Epithelial cell of prostate (primary cell): Measurements from ENCODE around the gene NT5DC1.
"Not testable (repeated sequence)": the region's sequence is repeated elsewhere in the genome, so short reads cannot be mapped to it uniquely, and the experiment has no call there.

Experiments used
- DNase-seq: peaks from one replicate; pipeline ENCODE4 v3.0.0-alpha.2; 2011; ENCODE audit warnings: low read depth, low spot score
- H3K27ac ChIP-seq: fragments of 450-650 bp; 2 replicates; pipeline ENCODE4 v1.5.1; 2017; ENCODE audit warnings: mild to moderate bottlenecking

The NT5DC1 gene

GRCh38 chr6:116265041-116265829 is 164.6 kb downstream of the NT5DC1 start:
- peak; percentile 72 for DNase-seq

GRCh38 chr6:116266803-116267202 is 166.2 kb downstream of the NT5DC1 start:
- no peak for DNase-seq
- H3K27ac ChIP-seq = peak overlapping the region; percentile 47

More at GRCh38 chr6:116265041-116265829, 164.6 kb downstream of the NT5DC1 start:
- peak overlapping the region; percentile 48 for H3K27ac ChIP-seq

GRCh38 chr6:116267836-116268588 is 167.4 kb downstream of the NT5DC1 start:
- DNase-seq = no peak

GRCh38 chr6:116268589-116269293 is 168.1 kb downstream of the NT5DC1 start:
- H3K27ac ChIP-seq = peak overlapping the region; percentile 47

More at GRCh38 chr6:116267836-116268588, 167.4 kb downstream of the NT5DC1 start:
- peak overlapping the region; percentile 47 for H3K27ac ChIP-seq

GRCh38 chr6:116271149-116271708 is 170.6 kb downstream of the NT5DC1 start:
- DNase-seq = no peak

More at GRCh38 chr6:116268589-116269293, 168.1 kb downstream of the NT5DC1 start:
- no peak for DNase-seq

GRCh38 chr6:116277124-116277523 is 176.5 kb downstream of the NT5DC1 start:
- no peak overlapping the region for H3K27ac ChIP-seq
- DNase-seq = no peak

More at GRCh38 chr6:116271149-116271708, 170.6 kb downstream of the NT5DC1 start:
- no peak overlapping the region for H3K27ac ChIP-seq

- H3K27ac ChIP-seq = peak overlapping the region; percentile 94
- no peak for DNase-seq
These were observed 177.8 kb downstream of the NT5DC1 start for GRCh38 chr6:116278481-116278829.

- peak overlapping the region; percentile 94 for H3K27ac ChIP-seq
- no peak for DNase-seq
These were observed 178.2 kb downstream of the NT5DC1 start for GRCh38 chr6:116278854-116279231.

GRCh38 chr6:116279232-116280160 is 178.8 kb downstream of the NT5DC1 start, which contains the start of gene TSPYL1:
Gene TSPYL1 (minus strand): TSS chr6:116279930. CDS start chr6:116279830, 100 bp downstream.
- H3K27ac ChIP-seq = peak within 1 kb of the TSS; percentile 94
- DNase-seq = peak; percentile 83

GRCh38 chr6:116280161-116280932 is 179.7 kb downstream of the NT5DC1 start:
- no peak for DNase-seq
- H3K27ac ChIP-seq = peak overlapping the region; percentile 94

- DNase-seq = no peak
- H3K27ac ChIP-seq = no peak overlapping the region
These were observed 180.3 kb downstream of the NT5DC1 start for GRCh38 chr6:116280933-116281316.

GRCh38 chr6:116282698-116283097 is 182.0 kb downstream of the NT5DC1 start:
- no peak overlapping the region for H3K27ac ChIP-seq

GRCh38 chr6:116283191-116283590 is 182.5 kb downstream of the NT5DC1 start:
- no peak overlapping the region for H3K27ac ChIP-seq
- no peak for DNase-seq

More at GRCh38 chr6:116282698-116283097, 182.0 kb downstream of the NT5DC1 start:
- DNase-seq = no peak

GRCh38 chr6:116284984-116285383 is 184.3 kb downstream of the NT5DC1 start:
- not testable (repeated sequence) for DNase-seq, H3K27ac ChIP-seq

- DNase-seq = no peak
These were observed 186.2 kb downstream of the NT5DC1 start for GRCh38 chr6:116286773-116287358.

GRCh38 chr6:116287689-116288282 is 187.1 kb downstream of the NT5DC1 start:
- peak overlapping the region; percentile 67 for H3K27ac ChIP-seq
- DNase-seq = no peak

More at GRCh38 chr6:116286773-116287358, 186.2 kb downstream of the NT5DC1 start:
- peak overlapping the region; percentile 67 for H3K27ac ChIP-seq

GRCh38 chr6:116289876-116290275 is 189.2 kb downstream of the NT5DC1 start:
- DNase-seq = no peak
- H3K27ac ChIP-seq = no peak overlapping the region

GRCh38 chr6:116290799-116291198 is 190.1 kb downstream of the NT5DC1 start:
- no peak for DNase-seq
- no peak overlapping the region for H3K27ac ChIP-seq
